Measurements from ENCODE around the gene IFT27.

- TF ChIP-seq POLR2AphosphoS5 (IDR thresholded peaks at IDR 0.05; ENCODE audit: low read depth, low read length): no peak
- no peak for TF ChIP-seq TAF1 (IDR thresholded peaks at IDR 0.05; ENCODE audit: borderline replicate concordance, insufficient read depth, low read length)
- no peak for TF ChIP-seq FOXP2 (optimal IDR thresholded peaks at IDR 0.05; ENCODE audit: borderline replicate concordance, extremely low read depth, extremely low read length, insufficient read depth)
- no peak for TF ChIP-seq SIN3A (IDR thresholded peaks at IDR 0.05; ENCODE audit: borderline replicate concordance, insufficient read depth, low read length)
These were observed 11.3 kb downstream of the IFT27 start for GRCh38 chr22:36764641-36765040.
